Thyroid gland (tissue), 4 donors: ENCODE measurements around the gene ABCA3. TPM values are rescaled to one million over a fixed set of nuclear protein-coding genes. Genes with fewer than 3 reads are reported as not detected.

Experiments
- DNase-seq, 2 donors: peaks; one replicate each; pipeline ENCODE4 v3.0.0-alpha.2; 2019
- H3K27ac ChIP-seq, 3 donors: fragments of 200-600 bp; sonication (generic); 1 replicate in 2 of 3; 2 replicates in 1 of 3; pipeline ENCODE4 v1.5.1; 2016 to 2019; ENCODE audit warnings: mild to moderate bottlenecking in 1 of 3, moderate library complexity in 1 of 3
- H3K27me3 ChIP-seq: fragments of 200-600 bp; sonication (generic); one replicate; pipeline ENCODE4 v1.5.1; 2019
- H3K36me3 ChIP-seq, 2 donors: fragments of 200-600 bp; sonication (generic); one replicate each; pipeline ENCODE4 v1.5.1; 2016 to 2019
- H3K4me1 ChIP-seq, 2 donors: fragments of 200-600 bp; sonication (generic); one replicate each; pipeline ENCODE4 v1.5.1; 2017 to 2019
- H3K4me3 ChIP-seq, 3 donors: fragments of 200-600 bp; sonication (generic); replicated peaks in 1 of 3; 1 replicate in 2 of 3; 2 replicates in 1 of 3; pipeline ENCODE4 v1.5.1; 2016; ENCODE audit warnings: mild to moderate bottlenecking in 1 of 3
- H3K9me3 ChIP-seq: fragments of 200-600 bp; sonication (generic); one replicate; pipeline ENCODE4 v1.5.1; 2017
- POLR2A ChIP-seq, 2 donors: fragments of 450-650 bp; IDR thresholded peaks; one replicate each; pipeline ENCODE4 v1.6.1; 2017; ENCODE audit warnings: antibody characterized with exemption in 2 of 2, mild to moderate bottlenecking in 2 of 2, moderate library complexity in 1 of 2
- WGBS, 2 donors: methylation state at CpG; one replicate each; pipeline ENCODE4 v1.1.5; 2017; 5-methylcytosine and 5-hydroxymethylcytosine counted together
- intact Hi-C: fragments of 100-400 bp; cut with DNase I; formaldehyde crosslinking; loops from one replicate; pipeline ENCODE4 v1.15.1; 2023
- total RNA-seq, 4 donors: library from RNA; depleted of rRNA; stranded (reverse); fragments of >200 nt; gene quantifications; one replicate each; pipeline ENCODE4 v1.2.3, GENCODE V29; 2016
- TF ChIP-seq, protein P1 (sequence below), 6 experiments: fragments of 200-600 bp in 3 of 6; fragments of 450-650 bp in 3 of 6; sonication (generic) in 3 of 6; IDR thresholded peaks; one replicate each; pipeline ENCODE4 v1.5.1; 2016 to 2019; ENCODE audit warnings: antibody characterized with exemption in 6 of 6, mild to moderate bottlenecking in 2 of 6, inconsistent platforms in 1 of 6, moderate library complexity in 1 of 6

Gene ABCA3
- total RNA-seq, 4 donors from 2014 or later: 36.5 to 66.7 (median 60.4) TPM

DNA sequence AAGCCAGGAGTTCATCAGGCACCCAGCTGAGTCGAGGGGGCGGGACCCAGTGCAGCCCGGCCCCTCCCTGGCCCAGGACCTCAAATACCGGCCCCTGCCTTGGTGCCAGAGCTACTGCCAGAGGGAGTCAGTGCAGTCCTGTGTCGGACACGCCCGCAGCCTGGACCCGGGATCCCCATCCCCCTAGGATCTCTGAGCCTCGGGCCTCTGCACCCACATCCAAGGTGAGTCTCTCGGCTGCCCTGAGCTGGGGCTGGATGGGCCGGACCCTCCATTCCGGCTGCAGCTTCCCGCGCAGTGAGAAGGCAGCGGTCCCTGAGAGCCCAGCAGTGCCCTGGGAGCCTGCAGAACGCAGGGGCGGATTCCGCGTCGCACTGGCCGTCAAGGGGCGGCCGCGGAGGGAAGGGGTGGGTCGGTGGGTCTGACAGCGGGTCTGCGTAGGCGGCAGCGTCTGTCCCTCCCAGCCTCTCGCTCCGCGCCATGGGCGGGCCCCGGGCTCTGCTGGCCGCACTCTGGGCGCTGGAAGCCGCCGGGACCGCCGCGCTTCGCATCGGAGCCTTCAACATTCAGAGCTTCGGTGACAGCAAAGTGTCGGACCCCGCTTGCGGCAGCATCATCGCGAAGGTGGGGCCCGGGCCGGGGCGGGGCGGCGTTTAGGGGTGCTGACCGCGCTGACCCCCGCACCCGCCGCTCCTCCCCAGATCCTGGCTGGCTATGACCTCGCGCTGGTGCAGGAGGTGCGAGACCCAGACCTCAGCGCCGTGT, 104.0 kb downstream of the ABCA3 start, which contains the start of gene DNASE1L2:
Gene DNASE1L2 (plus strand): TSS at position 108 of the 765 bp plus-strand sequence. CDS start 373 bp downstream, at position 481.
- intact Hi-C loops: no loop called here
- peaks cover 34 to 35% of the 10 kb centered on the region in 2 donors for H3K36me3 ChIP-seq
- H3K9me3 ChIP-seq: no peaks in the 10 kb centered on the region
- no peak within 1 kb of the TSS for H3K27ac ChIP-seq
- TF ChIP-seq, protein P1, sequence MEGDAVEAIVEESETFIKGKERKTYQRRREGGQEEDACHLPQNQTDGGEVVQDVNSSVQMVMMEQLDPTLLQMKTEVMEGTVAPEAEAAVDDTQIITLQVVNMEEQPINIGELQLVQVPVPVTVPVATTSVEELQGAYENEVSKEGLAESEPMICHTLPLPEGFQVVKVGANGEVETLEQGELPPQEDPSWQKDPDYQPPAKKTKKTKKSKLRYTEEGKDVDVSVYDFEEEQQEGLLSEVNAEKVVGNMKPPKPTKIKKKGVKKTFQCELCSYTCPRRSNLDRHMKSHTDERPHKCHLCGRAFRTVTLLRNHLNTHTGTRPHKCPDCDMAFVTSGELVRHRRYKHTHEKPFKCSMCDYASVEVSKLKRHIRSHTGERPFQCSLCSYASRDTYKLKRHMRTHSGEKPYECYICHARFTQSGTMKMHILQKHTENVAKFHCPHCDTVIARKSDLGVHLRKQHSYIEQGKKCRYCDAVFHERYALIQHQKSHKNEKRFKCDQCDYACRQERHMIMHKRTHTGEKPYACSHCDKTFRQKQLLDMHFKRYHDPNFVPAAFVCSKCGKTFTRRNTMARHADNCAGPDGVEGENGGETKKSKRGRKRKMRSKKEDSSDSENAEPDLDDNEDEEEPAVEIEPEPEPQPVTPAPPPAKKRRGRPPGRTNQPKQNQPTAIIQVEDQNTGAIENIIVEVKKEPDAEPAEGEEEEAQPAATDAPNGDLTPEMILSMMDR (IDR thresholded peaks at IDR 0.05): no peak
- no peak for TF ChIP-seq POLR2A (IDR thresholded peaks at IDR 0.05)
- peaks cover 22 to 34% of the 10 kb centered on the region in 2 donors for H3K4me1 ChIP-seq
- DNase-seq: peak in 1 of 2 donors; percentile 46
- H3K27me3 ChIP-seq: no peaks in the 10 kb centered on the region
- no peak within 1 kb of the TSS for H3K4me3 ChIP-seq
- 5 to 12% methylated on average over 4 to 16 of the region's 64 CpGs for WGBS, 2 donors

DNA sequence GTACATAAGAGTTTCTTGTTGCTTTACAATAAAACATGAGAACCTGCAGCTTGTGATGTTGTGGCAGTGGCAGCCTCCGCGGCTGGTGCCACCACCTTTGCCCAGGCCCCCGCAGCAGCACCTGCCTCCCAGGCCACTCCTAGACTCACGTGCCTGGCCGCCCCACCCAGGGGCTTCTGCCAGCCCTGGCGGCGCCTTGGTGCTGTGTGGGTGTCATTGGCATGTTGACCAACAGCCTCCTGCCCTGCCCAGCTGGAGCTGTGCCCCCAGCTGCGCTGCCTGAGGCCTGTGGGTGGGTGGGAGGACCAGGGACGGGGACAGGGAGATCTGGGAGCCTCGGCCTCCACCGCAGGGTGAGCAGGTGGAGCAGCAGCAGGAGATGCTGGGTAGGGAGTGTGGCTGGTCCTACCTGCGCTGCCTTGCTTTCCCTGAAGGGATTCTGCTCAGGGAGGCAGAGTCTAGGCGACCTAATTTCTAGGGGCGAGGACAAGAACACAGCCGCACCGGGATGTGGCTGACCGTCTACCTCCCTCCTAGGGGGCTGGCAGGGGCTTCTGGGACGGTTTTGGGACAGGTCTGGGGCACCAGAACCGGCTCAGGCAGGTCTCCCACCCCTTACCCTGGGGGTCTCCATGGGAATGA, 104.7 kb downstream of the ABCA3 start:
- H3K4me3 ChIP-seq: no peak overlapping the region
- H3K9me3 ChIP-seq: no peaks in the 10 kb centered on the region
- 77 to 89% methylated on average over 11 to 14 of the region's 19 CpGs for WGBS, 2 donors
- H3K27ac ChIP-seq: no peak overlapping the region
- H3K4me1 ChIP-seq: peaks cover 28 to 41% of the 10 kb centered on the region in 2 donors
- H3K27me3 ChIP-seq: no peaks in the 10 kb centered on the region
- no peak for TF ChIP-seq POLR2A (IDR thresholded peaks at IDR 0.05)
- TF ChIP-seq, protein P1 (IDR thresholded peaks at IDR 0.05): no peak
- no peak for DNase-seq
- peaks cover 35 to 37% of the 10 kb centered on the region in 2 donors for H3K36me3 ChIP-seq
- intact Hi-C loops: no loop called here

- H3K27me3 ChIP-seq: no peaks in the 10 kb centered on the region
- TF ChIP-seq POLR2A (IDR thresholded peaks at IDR 0.05): no peak
- TF ChIP-seq, protein P1 (IDR thresholded peaks at IDR 0.05): no peak
- no peak overlapping the region for H3K27ac ChIP-seq
- peaks cover 33 to 47% of the 10 kb centered on the region in 2 donors for H3K4me1 ChIP-seq
- intact Hi-C loops: no loop called here
- 96 to 98% methylated on average over 11 to 17 of the region's 28 CpGs for WGBS, 2 donors
- peaks cover 35 to 40% of the 10 kb centered on the region in 2 donors for H3K36me3 ChIP-seq
- no peaks in the 10 kb centered on the region for H3K9me3 ChIP-seq
- no peak overlapping the region for H3K4me3 ChIP-seq
- no peak for DNase-seq
Measured at GRCh38 chr16:2235234-2235651, 105.3 kb downstream of the ABCA3 start.

- whole genome bisulfite sequencing, 2 donors: 96 to 97% methylated on average over 5 to 10 of the region's 18 CpGs
Measured at GRCh38 chr16:2234813-2235170, 105.7 kb downstream of the ABCA3 start.

More at GRCh38 chr16:2234813-2235170, 105.7 kb downstream of the ABCA3 start:
- Histone ChIP-seq H3K9me3 (no peaks in the 10 kb centered on the region), H3K4me3 (no peak overlapping the region), H3K4me1 (peaks cover 38 to 52% of the 10 kb centered on the region in 2 donors), H3K27ac (no peak overlapping the region), H3K27me3 (no peaks in the 10 kb centered on the region), H3K36me3 (peaks cover 38 to 43% of the 10 kb centered on the region in 2 donors)
- DNase-seq: no peak
- intact Hi-C loops: no loop called here
- TF ChIP-seq, protein P1 (IDR thresholded peaks at IDR 0.05): no peak
- TF ChIP-seq POLR2A (IDR thresholded peaks at IDR 0.05): no peak
